ENCODE data around the gene TAS1R1.

GRCh38 chr1:6509220-6509918, 45.7 kb upstream of the TAS1R1 start:
- TF ChIP-seq POLR2AphosphoS5 (IDR thresholded peaks at IDR 0.05; ENCODE audit: borderline replicate concordance, low read depth, low read length) (no peak), EZH2 (IDR thresholded peaks at IDR 0.05) (no peak)

Data from SK-N-MC (cell line).